ENCODE data around the gene MMP17. TPM values are rescaled to one million over a fixed set of nuclear protein-coding genes. Genes with fewer than 3 reads are reported as not detected.

Gene MMP17
- total RNA-seq, 2 donors from 2014 or later, result 2.1 to 3.2 TPM

- Histone ChIP-seq H3K27me3 (no peaks in the 10 kb centered on the region), H3K4me1 (no peaks in the 10 kb centered on the region), H3K36me3 (peaks cover 51% of the 10 kb centered on the region), H3K27ac (no peak overlapping the region), H3K4me3 (no peak overlapping the region), H3K9me3 (no peaks in the 10 kb centered on the region)
- no peak for DNase-seq (ENCODE audit: low spot score)
- TF ChIP-seq CTCF (IDR thresholded peaks at IDR 0.05), result no peak
These were observed 31.8 kb upstream of the MMP17 start for GRCh38 chr12:131796411-131796736.

GRCh38 chr12:131796754-131797587, 31.2 kb upstream of the MMP17 start:
- no peaks in the 10 kb centered on the region for H3K27me3 ChIP-seq
- H3K36me3 ChIP-seq, result peaks cover 47% of the 10 kb centered on the region
- H3K9me3 ChIP-seq, result no peaks in the 10 kb centered on the region
- no peak overlapping the region for H3K27ac ChIP-seq
- no peak for TF ChIP-seq CTCF (IDR thresholded peaks at IDR 0.05)
- no peak overlapping the region for H3K4me3 ChIP-seq
- no peaks in the 10 kb centered on the region for H3K4me1 ChIP-seq
- no peak for DNase-seq (ENCODE audit: low spot score)

- H3K4me1 ChIP-seq, result no peaks in the 10 kb centered on the region
- no peaks in the 10 kb centered on the region for H3K9me3 ChIP-seq
- no peak for TF ChIP-seq CTCF (IDR thresholded peaks at IDR 0.05)
- peaks cover 48% of the 10 kb centered on the region for H3K36me3 ChIP-seq
- H3K27ac ChIP-seq, result no peak overlapping the region
- no peak overlapping the region for H3K4me3 ChIP-seq
- no peak for DNase-seq (ENCODE audit: low spot score)
- H3K27me3 ChIP-seq, result no peaks in the 10 kb centered on the region
These were observed 30.6 kb upstream of the MMP17 start for GRCh38 chr12:131797588-131797934.

- H3K9me3 ChIP-seq, result no peaks in the 10 kb centered on the region
- H3K4me1 ChIP-seq, result peaks cover 0 to 3% of the 10 kb centered on the region in 2 donors
- H3K36me3 ChIP-seq, result peaks cover 42% of the 10 kb centered on the region
- H3K4me3 ChIP-seq, result no peak overlapping the region
- no peaks in the 10 kb centered on the region for H3K27me3 ChIP-seq
- no peak for TF ChIP-seq CTCF (IDR thresholded peaks at IDR 0.05)
- H3K27ac ChIP-seq, result no peak overlapping the region
- DNase-seq (ENCODE audit: low spot score), result no peak
These were observed 29.0 kb upstream of the MMP17 start for GRCh38 chr12:131799195-131799594.

GRCh38 chr12:131799828-131800593, 28.2 kb upstream of the MMP17 start:
- Histone ChIP-seq H3K27ac (no peak overlapping the region), H3K4me1 (peaks cover 0 to 3% of the 10 kb centered on the region in 2 donors), H3K4me3 (no peak overlapping the region), H3K27me3 (no peaks in the 10 kb centered on the region), H3K36me3 (peaks cover 36% of the 10 kb centered on the region), H3K9me3 (no peaks in the 10 kb centered on the region)
- no peak for TF ChIP-seq CTCF (IDR thresholded peaks at IDR 0.05)
- no peak for DNase-seq (ENCODE audit: low spot score)

Measured in right atrium auricular region (tissue), 2 donors.